GM23248 (cell line): Measurements from ENCODE around the gene FHOD3.

ENCODE experiments used
- EZH2 ChIP-seq: fragments of 200-600 bp; sonication (generic); IDR thresholded peaks from 2 replicates; pipeline ENCODE4 v1.6.1; 2018; ENCODE audit warnings: antibody characterized with exemption, mild to moderate bottlenecking; ENCODE audit not compliant: insufficient read depth, poor library complexity, severe bottlenecking
- EZH2phosphoT487 ChIP-seq: fragments of 200-600 bp; sonication (generic); IDR thresholded peaks from 2 replicates; pipeline ENCODE4 v1.6.1; 2018; ENCODE audit warnings: antibody characterized with exemption, moderate library complexity, mild to moderate bottlenecking, low read depth; ENCODE audit not compliant: insufficient read depth

DNA sequence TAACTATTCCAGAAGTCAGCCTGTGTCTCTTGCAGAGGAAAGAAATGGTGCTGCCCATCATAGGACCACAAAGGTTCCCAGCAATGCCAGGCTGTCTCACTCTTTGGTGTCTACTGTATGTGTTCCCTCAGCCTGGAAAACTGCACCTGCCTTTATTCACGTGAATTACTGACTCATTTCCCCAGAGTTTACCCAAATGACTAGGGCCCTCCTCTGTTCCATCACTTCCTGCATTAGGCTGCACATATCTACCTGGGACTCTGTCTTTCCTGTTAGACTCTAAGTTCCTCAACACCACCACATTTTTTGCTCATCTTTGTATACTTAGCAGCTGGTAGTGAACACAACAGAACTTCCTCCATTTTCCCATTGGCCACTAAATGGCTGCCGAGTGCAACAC is 188.3 kb downstream of the FHOD3 start:
- TF ChIP-seq EZH2phosphoT487 (no peak), EZH2 (no peak)
